GM21717 (cell line): ENCODE results near the gene CDH3.

Experiments
- ATAC-seq: cut with Tn5 transposase; IDR thresholded peaks from one replicate; pipeline ENCODE4 v1.9.1; 2021; ENCODE audit warnings: mild to moderate bottlenecking, moderate library complexity; ENCODE audit not compliant: unreplicated experiment

Gene CDH3

GRCh38 chr16:68644715-68645493 lies at the start of gene CDH3:
TSS of gene CDH3 (plus strand) at chr16:68645310. CDS start at chr16:68645380, 70 bp downstream.
- no peak for ATAC-seq

- no peak for ATAC-seq
Observed at GRCh38 chr16:68596266-68596665, 48.8 kb upstream of the CDH3 start.

- no peak for ATAC-seq
Observed at GRCh38 chr16:68599586-68599985, 45.5 kb upstream of the CDH3 start.

- no peak for ATAC-seq
Observed at GRCh38 chr16:68605746-68606145, 39.4 kb upstream of the CDH3 start.

GRCh38 chr16:68607443-68607842 lies 37.7 kb upstream of the CDH3 start:
- ATAC-seq = no peak

GRCh38 chr16:68608330-68608729 lies 36.8 kb upstream of the CDH3 start:
- no peak for ATAC-seq

- ATAC-seq = no peak
Observed at GRCh38 chr16:68612996-68613395, 32.1 kb upstream of the CDH3 start.

- ATAC-seq = no peak
Observed at GRCh38 chr16:68617734-68618133, 27.4 kb upstream of the CDH3 start.

GRCh38 chr16:68626557-68626956 lies 18.6 kb upstream of the CDH3 start:
- no peak for ATAC-seq

GRCh38 chr16:68627951-68628425 lies 17.1 kb upstream of the CDH3 start:
- no peak for ATAC-seq

- no peak for ATAC-seq
Observed at GRCh38 chr16:68629351-68629910, 15.7 kb upstream of the CDH3 start.

GRCh38 chr16:68636064-68636560 lies 9.0 kb upstream of the CDH3 start:
- ATAC-seq = no peak

GRCh38 chr16:68636818-68637217 lies 8.3 kb upstream of the CDH3 start:
- ATAC-seq = no peak

- no peak for ATAC-seq
Observed at GRCh38 chr16:68640972-68641371, 4.1 kb upstream of the CDH3 start.

- ATAC-seq = no peak
Observed at GRCh38 chr16:68642047-68642435, 3.1 kb upstream of the CDH3 start.

- ATAC-seq = no peak
Observed at GRCh38 chr16:68642436-68643101, 2.5 kb upstream of the CDH3 start.

GRCh38 chr16:68643227-68643626 lies 1.9 kb upstream of the CDH3 start:
- ATAC-seq = no peak

- no peak for ATAC-seq
Observed at GRCh38 chr16:68643847-68644246, 1.3 kb upstream of the CDH3 start.

GRCh38 chr16:68644296-68644695 lies 814 bp upstream of the CDH3 start:
- no peak for ATAC-seq

GRCh38 chr16:68645494-68646388 lies 631 bp downstream of the CDH3 start:
- ATAC-seq = no peak
